ENCODE results near the gene LDLRAD4.

DNA sequence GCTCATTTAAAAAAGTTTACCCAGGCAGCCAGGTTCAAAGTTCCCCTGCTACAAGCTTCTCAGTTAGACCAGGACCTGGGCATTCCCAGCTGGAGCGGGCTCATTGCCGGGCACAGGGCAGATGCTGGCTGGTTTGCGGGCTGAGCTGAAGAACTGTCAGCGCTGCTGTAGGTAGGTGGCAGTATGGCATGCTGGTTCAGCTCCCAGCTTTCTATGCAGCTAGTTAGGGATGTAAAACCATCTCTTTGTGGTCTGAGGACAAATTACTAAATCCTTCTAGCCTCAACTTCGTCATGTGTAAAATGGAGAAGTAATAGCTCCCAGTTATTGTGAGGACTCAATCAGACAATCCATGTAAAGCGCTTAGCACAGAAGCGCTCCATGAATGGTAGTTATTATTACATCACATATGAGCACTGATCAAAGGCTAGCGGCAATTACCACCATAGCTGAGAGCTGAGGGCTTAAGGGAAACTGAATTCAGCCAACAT, 2.4 kb upstream of the LDLRAD4 start:
- TF ChIP-seq RAD21 (IDR thresholded peaks at IDR 0.05; ENCODE audit: low read depth) = peak; percentile 90
- no peak for TF ChIP-seq EP300 (IDR thresholded peaks at IDR 0.05; ENCODE audit: borderline replicate concordance)
- TF ChIP-seq TAF1 (IDR thresholded peaks at IDR 0.05; ENCODE audit: low read depth) = no peak
- TF ChIP-seq, protein P1, sequence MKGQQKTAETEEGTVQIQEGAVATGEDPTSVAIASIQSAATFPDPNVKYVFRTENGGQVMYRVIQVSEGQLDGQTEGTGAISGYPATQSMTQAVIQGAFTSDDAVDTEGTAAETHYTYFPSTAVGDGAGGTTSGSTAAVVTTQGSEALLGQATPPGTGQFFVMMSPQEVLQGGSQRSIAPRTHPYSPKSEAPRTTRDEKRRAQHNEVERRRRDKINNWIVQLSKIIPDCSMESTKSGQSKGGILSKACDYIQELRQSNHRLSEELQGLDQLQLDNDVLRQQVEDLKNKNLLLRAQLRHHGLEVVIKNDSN (IDR thresholded peaks at IDR 0.05) = no peak
- TF ChIP-seq REST (IDR thresholded peaks at IDR 0.05; ENCODE audit: low read depth) = no peak
- TF ChIP-seq CEBPB (IDR thresholded peaks at IDR 0.05) = no peak
- no peak for TF ChIP-seq FOXM1 (IDR thresholded peaks at IDR 0.05; ENCODE audit: borderline replicate concordance, low read depth)
- TF ChIP-seq, protein P2, sequence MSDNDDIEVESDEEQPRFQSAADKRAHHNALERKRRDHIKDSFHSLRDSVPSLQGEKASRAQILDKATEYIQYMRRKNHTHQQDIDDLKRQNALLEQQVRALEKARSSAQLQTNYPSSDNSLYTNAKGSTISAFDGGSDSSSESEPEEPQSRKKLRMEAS (IDR thresholded peaks at IDR 0.05) = no peak; the same call in 1 of the 2 replicates
- TF ChIP-seq YY1 (IDR thresholded peaks at IDR 0.05; ENCODE audit: low read depth) = no peak
- no peak for TF ChIP-seq EGR1 (IDR thresholded peaks at IDR 0.05)
- no peak for TF ChIP-seq NFIC (IDR thresholded peaks at IDR 0.05)
- no peak for TF ChIP-seq TEAD4 (IDR thresholded peaks at IDR 0.05)
